ENCODE data around the gene SMC1A. TPM values are rescaled to one million over a fixed set of nuclear protein-coding genes. Genes with fewer than 3 reads are reported as not detected.
"Not testable (repeated sequence)": the region's sequence is repeated elsewhere in the genome, so short reads cannot be mapped to it uniquely, and the experiment has no call there.

SMC1A gene
- total and polyA plus RNA-seq, 12 donors, result 7.6 to 51.6 (median 38.7) TPM

GRCh38 chrX:53373307-53373706 lies 49.1 kb downstream of the SMC1A start:
- 72 to 90% (median 80%) methylated on average over 2 of the region's 2 CpGs for WGBS, 4 donors
- H3K4me3 ChIP-seq, result no peak overlapping the region
- TF ChIP-seq POLR2A (IDR thresholded peaks at IDR 0.05) (no peak), CTCF (IDR thresholded peaks at IDR 0.05) (no peak)
- H3K9me3 ChIP-seq (replicated peaks in 1 of 3), result no peaks in the 10 kb centered on the region
- H3K4me1 ChIP-seq (replicated peaks in 1 of 2), result no peaks in the 10 kb centered on the region
- no peak for DNase-seq
- peaks cover 0 to 7% of the 10 kb centered on the region in 2 donors for H3K36me3 ChIP-seq (replicated peaks in 1 of 2)
- H3K27ac ChIP-seq, result no peak overlapping the region
- intact Hi-C loops (cut with DNase I), result no loop called here
- no peaks in the 10 kb centered on the region for H3K27me3 ChIP-seq

GRCh38 chrX:53366454-53366853 lies 56.0 kb downstream of the SMC1A start:
- H3K27ac ChIP-seq; H3K4me1 ChIP-seq (replicated peaks in 1 of 2); H3K9me3 ChIP-seq (replicated peaks in 1 of 3); intact Hi-C loops (cut with DNase I); H3K4me3 ChIP-seq; H3K27me3 ChIP-seq; DNase-seq; H3K36me3 ChIP-seq (replicated peaks in 1 of 2): not testable (repeated sequence)
- 92 to 96% (median 93%) methylated on average over 1 of the region's 1 CpG for WGBS, 4 donors

- 48 to 85% (median 58%) methylated on average over 2 of the region's 2 CpGs for WGBS, 4 donors
- no peak overlapping the region for H3K4me3 ChIP-seq
Measured at GRCh38 chrX:53362449-53362848, 60.0 kb downstream of the SMC1A start.

DNA sequence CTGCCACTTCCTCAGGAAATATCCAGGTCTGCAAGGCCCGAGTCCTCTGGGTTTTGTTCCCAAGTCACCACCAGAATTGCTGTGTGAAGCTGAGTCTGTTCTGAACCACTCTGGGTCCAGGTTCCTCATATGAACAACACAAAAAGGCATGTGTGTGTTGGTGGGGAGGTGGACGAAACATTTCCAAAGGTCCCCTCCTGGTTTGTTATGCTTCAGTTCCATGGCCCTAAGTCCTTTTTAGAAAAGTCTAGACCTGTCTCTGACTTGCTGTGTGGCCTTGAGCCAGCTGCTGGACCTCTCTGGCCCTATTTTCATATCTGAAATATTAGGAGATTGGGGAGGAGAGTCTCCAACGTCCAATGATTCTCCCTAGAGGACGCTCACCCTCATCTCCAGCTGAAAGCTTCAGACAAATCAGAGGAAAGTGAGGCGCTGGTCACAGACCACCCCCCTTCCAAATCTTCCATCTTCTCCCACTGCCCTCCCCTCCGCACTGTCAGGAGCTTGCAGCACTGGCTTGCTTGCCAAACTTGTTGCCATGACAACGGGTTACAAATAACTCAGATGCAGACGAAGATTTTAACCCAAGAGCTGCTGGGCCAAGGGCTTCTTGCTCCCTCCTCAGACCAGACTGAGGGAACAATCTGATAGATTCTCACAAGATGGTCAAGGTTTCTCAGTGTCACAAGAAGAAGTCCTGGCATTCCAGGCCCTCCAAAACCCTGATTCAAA lies 64.5 kb downstream of the SMC1A start:
- TF ChIP-seq POLR2A (IDR thresholded peaks at IDR 0.05) (no peak), CTCF (IDR thresholded peaks at IDR 0.05) (no peak)
- Histone ChIP-seq H3K4me1 (replicated peaks in 1 of 2) (no peaks in the 10 kb centered on the region), H3K9me3 (replicated peaks in 1 of 3) (no peaks in the 10 kb centered on the region), H3K27me3 (peaks cover 7% of the 10 kb centered on the region), H3K36me3 (replicated peaks in 1 of 2) (no peaks in the 10 kb centered on the region), H3K27ac (no peak overlapping the region), H3K4me3 (no peak overlapping the region)
- peak in 4 of 7 donors; percentile 18 to 49 (median 33) for DNase-seq
- intact Hi-C loops (cut with DNase I), result no loop called here
- 0 to 35% (median 29%) methylated on average over 2 to 8 of the region's 8 CpGs for WGBS, 4 donors

More at GRCh38 chrX:53362449-53362848, 60.0 kb downstream of the SMC1A start:
- H3K36me3 ChIP-seq (replicated peaks in 1 of 2), result no peaks in the 10 kb centered on the region
- no peaks in the 10 kb centered on the region for H3K27me3 ChIP-seq
- intact Hi-C loops (cut with DNase I), result no loop called here
- DNase-seq, result peak in 2 of 7 donors; percentile 11 to 20
- no peak overlapping the region for H3K27ac ChIP-seq
- H3K9me3 ChIP-seq (replicated peaks in 1 of 3), result no peaks in the 10 kb centered on the region
- H3K4me1 ChIP-seq (replicated peaks in 1 of 2), result no peaks in the 10 kb centered on the region
- TF ChIP-seq CTCF (IDR thresholded peaks at IDR 0.05) (no peak), POLR2A (IDR thresholded peaks at IDR 0.05) (no peak)

DNA sequence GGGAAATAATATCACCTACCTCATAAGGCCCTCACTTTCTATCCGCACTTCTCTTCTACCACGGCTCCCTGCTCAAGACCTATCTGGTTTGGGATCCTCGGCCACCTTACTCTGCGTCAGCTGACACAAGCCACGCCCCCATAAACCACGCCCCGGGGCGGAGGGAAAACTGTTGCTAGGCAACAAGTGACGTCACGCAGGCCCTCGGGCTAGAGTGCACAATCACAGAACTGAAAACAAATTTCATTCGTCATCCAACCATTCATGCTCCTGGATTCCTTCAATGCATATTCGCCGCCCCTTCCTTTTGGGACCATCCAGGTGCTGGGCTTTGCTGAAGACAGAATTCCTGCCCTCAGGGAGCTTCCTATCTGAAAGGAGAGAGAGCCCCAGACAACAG lies 66.3 kb downstream of the SMC1A start:
- Histone ChIP-seq H3K27ac (no peak overlapping the region), H3K27me3 (peaks cover 7% of the 10 kb centered on the region), H3K9me3 (replicated peaks in 1 of 3) (peaks cover 0 to 7% (median 0%) of the 10 kb centered on the region in 3 donors), H3K4me3 (no peak overlapping the region), H3K36me3 (replicated peaks in 1 of 2) (no peaks in the 10 kb centered on the region), H3K4me1 (replicated peaks in 1 of 2) (no peaks in the 10 kb centered on the region)
- TF ChIP-seq CTCF (IDR thresholded peaks at IDR 0.05), result no peak
- TF ChIP-seq POLR2A (IDR thresholded peaks at IDR 0.05), result no peak
- peak in 2 of 7 donors; percentile 19 to 22 for DNase-seq
- WGBS, 4 donors, result 47 to 54% (median 52%) methylated on average over 9 to 14 of the region's 14 CpGs
- intact Hi-C loops (cut with DNase I), result no loop called here
